GM18517 (cell line): Measurements from ENCODE around the gene ACOXL.

Source experiments
- ATAC-seq: cut with Tn5 transposase; IDR thresholded peaks from one replicate; pipeline ENCODE4 v1.9.1; 2021; ENCODE audit warnings: mild to moderate bottlenecking, moderate library complexity; ENCODE audit not compliant: unreplicated experiment

Gene ACOXL

DNA sequence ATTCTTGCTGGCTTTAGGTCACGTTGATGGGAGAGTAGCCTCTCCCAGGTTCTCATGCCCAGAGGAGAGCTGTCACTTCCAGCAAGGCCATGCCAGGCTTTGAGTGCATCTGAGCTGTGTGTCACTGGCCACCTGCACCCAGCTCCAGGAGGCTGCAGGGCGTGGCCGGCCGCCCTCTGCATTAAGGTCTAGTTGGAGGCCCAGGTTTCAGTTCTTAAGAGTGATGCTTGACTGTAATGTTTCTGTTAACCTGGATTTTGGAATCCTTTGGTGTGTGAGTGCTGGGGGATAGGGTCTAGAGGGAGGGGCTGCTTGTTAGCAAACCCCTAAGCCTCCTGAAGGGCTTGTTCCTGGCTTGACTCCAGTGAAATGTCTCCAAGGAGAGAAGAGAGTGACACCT lies 140.1 kb downstream of the ACOXL start:
- ATAC-seq, result no peak

DNA sequence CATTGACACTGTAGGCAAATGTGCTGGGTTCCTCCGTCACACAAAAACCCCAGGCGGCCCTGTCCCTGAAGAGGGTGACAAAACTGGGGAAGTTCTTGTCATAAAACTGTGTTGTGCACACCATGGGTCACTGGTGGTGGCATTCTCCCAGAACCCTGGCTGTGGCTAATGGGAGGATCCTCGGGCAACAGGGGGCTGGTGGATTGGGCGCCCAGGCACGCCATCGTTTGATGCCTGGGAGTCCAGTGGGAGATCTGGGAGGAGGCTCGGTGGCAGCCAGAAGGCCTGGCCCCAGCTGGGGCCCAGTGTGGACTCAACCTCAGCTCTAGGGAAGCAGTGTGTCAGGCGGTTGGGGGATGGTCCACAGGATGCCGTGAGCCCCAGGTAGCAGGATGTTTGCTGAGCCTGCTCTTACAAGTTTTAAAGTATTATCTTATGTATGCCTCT lies 140.7 kb downstream of the ACOXL start:
- no peak for ATAC-seq

DNA sequence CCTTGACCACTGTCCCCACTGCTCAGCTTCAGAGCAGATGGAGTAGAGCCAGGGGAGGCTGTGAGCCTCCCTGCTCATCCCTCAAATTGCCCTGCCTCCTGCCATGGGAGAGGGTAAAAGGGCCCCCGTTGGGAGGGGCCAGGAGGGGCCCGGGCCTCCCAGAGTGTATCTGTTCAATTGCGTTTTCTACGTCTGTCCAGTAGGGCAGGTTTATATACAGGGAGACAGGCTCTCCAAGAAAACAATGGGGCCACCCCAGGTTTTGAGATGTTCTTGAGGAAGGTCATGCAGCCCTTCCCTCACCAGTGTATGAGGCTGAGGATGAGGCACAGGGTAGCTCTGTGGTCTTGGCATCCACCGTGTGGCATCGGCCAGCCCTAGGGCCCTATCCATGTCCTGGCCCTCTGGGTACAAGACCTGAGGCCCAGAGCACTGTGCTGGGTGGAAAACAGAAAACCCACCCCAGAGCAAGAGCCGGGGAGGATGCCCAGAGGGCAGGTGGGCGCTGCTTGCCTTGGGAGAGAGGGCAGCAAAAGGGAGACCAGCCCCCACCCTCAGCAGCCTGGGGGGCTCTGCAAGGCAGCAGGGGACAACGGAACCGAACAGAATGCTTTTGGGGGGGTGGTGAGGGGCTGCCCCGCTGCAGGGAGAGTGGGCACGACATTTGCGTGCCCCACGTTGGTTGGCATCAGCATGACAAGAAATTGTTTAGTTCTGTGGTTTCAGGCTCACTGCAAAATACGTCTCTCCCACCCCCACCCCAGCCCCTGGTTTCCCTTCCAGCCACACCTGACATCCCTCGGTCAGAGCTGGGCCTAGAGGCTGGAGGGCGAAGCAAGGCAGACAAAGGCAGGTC lies 141.5 kb downstream of the ACOXL start:
- no peak for ATAC-seq

DNA sequence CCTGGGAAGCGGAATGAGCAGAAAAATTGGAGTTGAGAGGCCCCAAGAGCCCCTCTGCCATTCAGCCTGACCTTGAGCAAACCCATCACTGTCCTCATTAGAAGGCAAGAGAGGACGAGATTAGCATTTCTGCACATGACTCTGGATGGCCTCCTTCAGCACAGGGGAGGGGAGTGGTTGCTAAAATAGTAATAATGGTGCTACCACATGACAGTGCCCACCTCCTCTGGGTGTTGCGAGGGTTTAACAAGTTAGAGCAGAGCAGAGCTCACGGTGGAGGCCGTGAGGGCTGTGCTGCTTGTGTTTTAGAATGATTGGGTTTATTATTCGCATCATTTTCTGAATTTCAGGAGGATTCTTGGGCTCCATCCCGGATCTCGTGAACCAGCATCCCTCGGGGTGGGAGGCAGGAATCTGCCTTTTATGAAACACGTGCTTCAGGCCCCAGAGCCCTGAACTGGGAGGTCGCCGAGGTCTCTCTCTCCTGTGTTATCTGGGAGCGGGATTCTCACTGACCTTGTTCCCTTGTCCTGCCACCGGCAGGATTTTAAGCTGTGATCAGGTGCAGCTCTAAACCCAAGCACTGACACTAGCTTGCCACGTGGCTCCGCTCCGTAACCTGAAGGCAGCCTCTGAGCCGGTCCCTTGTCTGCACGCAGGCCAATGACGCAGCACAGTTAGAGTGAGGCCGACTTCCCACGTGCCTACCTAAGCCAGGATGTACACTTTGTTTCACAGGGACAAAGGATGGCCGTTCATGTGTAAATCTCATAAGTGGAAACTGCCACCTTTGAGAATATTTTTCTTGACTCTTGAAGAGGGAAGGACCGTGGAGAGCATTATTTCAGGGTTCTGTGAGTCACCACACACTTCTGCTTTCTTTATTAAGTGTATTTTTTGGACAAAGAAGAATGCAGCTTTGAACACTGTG lies 142.3 kb downstream of the ACOXL start:
- no peak for ATAC-seq

DNA sequence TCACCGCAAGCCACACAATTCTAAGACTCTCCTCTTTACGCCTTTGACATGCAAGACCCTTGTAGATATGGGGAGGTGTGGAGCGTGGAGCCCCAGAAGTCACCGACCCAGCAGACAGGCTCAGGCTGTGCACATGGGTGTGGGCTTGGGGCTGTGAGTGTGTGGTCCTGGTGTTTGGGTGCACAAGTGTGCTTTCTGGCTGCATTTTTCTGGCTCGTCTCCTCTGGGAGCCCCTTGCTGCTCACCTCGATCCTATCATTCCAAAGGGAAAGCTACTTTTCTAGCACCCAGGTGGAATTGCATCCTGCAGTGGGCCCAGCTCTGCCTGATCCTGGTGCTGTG lies 143.0 kb downstream of the ACOXL start:
- no peak for ATAC-seq

DNA sequence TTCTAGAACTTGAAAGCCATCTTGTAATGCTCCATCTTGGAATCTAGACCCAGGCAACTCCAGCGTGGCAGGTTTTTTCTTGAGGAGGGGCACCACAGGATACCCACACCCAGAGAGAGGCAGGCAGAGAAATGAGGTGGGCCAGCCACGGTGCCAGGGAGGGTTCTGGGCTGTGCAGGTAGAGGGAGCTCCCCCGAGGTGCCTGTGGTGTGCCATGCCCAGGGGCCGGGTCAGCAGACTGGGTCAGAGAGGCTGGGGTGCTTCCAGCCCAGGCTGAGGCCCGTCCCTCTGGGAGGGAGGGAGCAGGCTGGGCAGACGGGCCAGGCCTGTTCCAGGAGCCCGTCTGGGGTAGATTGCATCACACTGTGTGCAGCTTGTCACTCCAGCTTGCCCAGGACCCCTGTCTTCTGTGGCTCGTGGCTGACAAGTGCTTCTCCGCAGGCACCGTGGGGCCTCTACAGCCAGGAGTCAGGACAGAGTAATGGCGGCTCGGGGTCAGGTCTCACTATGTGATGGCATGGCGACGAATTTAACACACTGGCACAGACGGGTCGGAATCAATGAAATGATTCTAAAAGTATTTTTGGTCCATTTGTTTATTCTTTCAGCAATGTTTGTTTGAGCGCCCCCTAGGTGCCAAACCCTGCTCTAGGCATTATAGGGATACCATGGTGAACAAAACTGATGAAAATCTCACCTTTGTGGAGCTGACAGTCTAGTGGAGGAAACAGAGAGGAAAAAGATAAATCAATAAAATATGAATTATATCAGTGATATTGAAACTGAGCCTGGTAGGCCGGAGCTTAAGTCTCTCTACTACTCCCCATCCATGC lies 144.0 kb downstream of the ACOXL start:
- no peak for ATAC-seq

DNA sequence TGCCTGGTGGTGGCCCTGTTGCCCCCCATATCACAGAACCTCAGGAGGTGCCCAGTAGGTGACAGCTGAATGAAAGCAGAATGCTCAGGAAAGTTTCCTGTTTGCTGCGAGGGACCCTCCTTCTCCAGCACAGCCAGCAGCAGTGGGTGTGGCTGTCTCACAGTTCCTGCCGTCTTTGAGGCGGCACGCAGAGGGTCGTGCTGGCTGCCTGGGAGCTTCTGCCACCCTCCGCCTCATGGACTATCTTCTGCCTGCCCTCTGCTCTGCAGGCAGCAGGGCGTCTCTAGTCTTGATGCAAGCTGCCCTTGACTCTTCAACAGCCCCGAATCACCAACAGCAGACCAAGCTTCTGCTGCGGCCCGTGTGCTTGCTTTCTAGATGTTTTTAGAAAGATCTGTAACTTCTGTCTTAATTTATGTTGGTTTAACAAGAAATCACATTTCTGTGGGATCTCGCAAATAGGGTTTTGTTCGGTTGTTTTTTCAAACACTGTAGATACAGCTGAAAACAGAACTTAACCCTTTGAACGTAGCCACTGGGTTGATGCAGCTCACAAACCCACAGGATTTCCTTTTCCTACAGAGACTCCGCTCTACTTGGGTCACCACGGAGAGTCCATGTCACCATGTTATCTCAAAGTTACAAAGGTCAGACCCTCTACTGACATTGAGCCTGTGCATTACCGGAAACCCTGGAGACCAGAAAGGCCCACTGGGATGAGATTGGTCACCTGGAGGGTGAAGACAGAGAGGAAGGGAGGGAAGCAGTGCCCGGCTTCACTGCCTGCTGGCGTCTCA lies 144.9 kb downstream of the ACOXL start:
- ATAC-seq, result no peak

DNA sequence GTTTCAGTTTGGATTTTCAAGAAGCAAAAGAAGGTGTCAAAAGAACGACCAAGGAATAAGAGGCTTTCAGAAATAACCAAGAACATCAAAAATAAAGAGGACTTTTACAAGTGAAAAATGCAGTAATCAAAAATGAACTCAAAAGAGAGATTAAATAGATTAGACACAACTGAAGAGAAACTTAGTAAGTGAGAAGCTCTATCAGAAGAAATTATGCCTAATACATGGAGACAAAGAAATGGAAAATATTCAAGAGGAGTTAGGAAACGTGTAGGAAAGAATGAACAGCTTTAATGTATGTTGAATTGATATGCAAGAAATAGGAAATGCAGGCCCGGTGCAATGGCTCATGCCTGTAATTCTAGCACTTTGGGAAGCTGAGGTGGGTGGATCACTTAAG lies 145.8 kb downstream of the ACOXL start:
- no peak for ATAC-seq

DNA sequence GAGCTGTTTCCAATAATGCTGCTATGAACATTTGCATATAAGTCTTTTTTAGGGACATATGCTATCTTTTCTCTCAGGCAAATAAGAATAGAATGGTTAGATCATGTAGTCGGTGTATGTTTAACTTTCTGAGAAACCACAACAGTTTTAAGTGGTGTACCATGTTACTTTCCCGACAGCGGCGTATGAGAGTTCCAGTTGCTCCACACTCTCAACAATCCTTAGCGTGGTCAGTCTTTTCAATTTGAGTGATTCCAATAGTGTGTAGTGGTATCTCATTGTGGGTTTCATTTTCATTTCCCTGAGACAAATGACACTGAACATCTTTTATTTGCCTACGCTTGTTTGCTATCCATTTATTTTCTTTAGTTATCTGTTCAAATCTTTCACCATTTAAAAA lies 149.5 kb downstream of the ACOXL start:
- peak; percentile 79 for ATAC-seq

DNA sequence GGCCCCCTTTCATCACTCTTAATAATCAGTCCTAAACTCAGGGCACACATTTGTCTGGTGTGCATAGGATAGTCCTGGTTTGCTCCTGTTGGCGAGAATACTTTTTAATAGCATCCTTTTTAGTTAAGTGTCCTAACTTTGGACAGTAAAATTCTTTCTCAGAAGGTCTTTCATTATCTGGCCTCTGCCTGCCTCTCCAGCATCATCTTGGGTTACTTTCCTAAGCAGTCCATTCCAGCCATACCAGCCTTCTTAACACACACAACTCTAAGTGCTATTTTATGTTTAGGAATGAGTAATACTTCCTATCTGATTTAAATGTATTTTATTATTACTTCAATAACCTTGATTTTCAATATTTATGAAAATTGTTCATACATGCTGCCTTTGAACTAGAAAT lies 151.0 kb downstream of the ACOXL start:
- no peak for ATAC-seq

DNA sequence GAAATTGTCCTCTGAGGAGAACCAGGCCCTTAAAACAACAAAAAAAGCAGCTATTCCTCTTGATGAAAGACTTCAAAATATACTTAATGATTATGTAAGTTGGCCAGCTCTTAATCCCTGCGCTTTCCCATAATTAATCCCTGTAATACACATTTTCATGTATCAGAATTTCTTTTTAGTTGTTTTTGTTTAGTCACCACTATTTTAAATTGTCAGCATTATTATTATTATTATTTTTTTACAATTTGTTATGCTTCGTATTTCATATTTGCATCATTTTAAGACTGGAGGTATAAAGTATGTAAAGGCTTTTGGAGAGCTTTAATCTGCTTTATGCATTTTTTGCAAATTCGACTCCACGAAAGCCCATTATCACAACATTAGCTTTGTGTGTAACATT lies 152.9 kb downstream of the ACOXL start:
- no peak for ATAC-seq

DNA sequence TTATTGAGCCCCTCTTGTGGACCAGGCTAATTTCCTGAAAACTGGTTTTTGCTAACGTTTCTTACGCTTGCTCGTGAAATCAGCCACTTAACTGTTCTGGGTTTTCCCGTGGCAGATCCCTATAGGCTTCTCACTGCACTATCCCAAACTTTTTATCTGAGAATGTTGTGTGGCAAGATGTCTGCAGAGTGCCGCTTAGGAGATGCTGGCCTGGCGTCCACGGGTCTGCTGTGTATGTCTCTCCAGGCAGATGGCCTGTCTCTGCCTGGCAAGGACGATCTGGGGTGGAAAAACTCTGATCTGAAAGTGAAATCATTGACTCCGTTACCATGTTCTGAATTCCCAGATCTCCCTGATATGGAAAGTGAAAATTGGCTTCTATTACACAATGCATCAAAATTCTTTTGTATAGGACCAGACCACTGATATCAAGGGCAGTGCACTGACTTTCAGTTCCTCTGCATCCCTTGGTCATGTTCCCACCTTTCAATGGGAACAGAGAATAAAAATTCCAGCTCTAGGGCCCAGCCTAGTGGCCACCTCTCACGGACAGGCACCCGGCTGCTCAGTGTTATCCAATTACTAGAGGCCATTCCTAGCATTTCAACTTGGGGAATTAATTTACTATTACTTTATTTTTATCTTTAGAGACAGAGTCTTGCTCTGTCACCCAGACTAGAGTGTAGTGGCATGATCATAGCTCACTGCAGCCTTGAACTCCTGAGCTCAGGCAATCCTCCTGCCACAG lies 154.6 kb downstream of the ACOXL start:
- no peak for ATAC-seq

DNA sequence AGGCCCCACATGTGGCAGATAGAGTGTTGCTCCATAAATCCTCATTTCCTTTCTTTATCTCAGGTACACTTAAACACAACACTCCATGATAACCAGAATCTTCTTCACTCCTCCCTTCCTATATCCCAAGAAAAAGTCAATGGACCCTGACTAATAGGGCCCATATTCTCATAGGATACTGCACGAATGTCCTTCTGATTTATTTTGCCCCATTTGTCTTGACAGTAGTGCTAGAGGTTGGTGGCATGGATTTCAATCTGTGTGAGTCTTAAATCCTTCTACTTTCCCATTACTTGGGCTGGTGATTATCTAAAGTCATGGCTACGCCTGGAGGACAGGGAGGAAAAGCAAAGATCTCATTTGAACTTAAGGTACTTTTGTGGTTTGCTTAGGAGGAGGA lies 156.0 kb downstream of the ACOXL start:
- ATAC-seq, result no peak

DNA sequence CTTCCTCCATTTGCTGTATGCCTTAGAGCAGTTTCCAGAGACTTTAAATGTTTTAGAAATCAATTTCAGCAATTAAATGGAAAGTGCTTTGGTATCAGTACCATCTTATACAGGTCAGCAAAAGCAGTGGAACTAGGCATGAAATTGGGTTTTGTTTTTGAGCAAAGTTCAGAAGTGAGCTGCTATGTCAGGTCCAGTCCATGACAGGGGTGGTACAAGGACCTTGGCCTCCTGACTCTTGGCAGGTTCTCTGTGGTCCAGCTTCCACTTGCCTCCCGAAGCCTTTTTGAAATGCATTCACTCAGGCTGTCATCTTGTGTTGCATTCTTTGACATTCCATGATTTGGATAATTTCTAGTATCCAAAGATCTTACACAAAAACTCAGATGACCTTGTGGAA lies 159.3 kb downstream of the ACOXL start:
- ATAC-seq, result no peak

DNA sequence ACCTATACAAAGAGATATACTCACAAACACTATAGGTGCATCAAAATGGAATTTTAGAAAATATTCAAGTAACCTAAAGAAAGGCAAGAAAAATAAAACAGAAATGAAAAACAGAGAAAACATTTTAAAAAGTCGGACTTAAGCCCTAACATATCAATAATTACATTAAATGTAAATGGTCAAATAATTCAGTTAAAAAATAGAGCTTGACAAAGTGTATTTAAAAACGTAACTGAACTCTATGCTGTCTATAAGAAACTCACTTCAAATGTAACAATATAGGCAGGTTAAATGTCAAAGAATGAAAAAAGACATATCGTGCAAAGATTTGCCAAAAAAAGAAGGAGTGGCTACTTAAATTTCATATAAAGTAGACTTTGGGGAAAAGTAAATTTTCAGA lies 163.9 kb downstream of the ACOXL start:
- ATAC-seq, result no peak

DNA sequence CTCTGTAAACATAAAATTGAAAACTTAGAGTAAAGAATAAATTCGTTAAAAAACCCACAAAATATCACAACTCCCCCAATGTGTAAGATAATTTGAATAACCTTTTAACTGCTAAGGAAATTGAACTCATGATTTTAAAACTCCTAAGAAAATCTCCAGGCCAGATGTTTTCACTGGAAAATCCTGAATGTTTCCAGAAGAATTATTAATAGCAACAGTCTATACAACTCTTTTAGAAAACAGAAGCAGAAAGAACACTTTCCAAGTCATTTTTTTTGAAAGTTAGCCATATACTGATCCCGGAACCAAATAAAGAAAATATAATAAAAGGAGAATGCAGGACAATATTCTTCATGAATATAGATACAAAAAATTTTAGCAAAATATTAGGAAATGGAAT lies 165.6 kb downstream of the ACOXL start:
- no peak for ATAC-seq

DNA sequence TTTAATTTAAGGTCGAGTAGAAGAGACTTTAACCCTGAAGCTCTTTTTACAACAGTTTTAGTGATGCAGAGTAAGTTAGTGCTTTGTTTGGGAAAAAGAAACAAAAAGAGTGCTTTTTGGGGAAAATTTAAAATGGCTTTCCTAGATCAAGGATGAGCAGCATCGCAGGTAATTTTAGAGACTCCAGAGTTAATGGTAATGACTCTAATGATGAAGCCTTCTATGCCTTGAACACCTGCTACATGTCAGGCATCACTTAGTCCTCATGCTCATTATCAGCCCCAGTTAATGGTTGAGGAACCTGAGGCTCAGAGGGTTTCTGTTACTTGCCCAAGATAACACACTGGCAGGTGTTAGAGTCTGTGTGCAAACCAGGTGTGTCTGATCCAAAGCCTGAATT lies 167.8 kb downstream of the ACOXL start:
- no peak for ATAC-seq

DNA sequence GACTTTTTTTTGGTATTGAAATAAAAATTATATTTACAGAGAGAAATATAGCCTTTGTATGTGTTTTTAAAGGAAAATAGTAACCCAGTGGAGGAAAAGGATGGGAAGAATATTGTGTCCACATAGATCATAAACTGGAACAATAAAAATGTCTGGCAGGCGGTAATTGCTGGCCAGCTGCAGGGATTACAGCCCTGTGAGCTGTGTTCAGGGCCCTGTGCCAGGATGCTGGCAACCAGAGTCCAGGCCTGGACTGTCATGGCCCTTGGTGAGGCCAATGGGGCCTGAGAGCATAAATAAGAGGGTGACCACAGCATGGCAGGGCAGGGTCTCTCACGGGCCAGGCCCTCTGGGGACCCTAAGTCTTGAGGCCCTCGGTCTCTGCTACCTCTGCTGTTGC lies 171.2 kb downstream of the ACOXL start:
- ATAC-seq, result no peak

DNA sequence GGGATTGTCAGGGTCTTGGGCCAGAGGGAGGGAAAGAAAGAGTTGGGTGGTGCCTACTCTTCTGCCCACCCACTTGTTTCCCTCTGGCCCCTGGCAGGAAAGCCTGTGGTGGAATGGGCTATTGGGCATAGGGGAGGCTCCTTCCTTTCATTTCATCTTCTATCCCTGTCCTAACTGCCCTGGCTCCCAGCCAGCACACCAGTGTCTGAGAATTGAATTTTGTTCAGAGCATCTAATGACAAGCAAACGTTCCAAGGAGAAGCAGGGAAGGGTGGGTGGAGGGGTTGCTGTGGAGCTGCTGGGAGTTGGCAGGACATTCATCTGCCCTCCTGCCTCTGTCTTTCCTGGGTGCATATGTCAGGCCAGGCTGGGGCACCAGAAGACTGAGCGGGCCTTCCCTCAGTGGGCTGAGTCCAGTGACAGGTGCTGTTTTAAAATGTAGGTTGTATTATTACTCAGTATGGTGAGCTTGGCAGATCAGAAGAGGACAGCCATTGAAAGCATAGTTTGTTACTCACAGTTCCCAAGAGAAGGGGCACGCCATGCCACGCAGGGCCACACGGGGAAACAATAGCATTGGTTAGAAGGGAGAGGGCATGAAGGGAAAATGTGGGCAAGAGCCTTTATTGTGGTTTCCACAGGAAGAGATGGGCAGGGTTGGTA lies 171.9 kb downstream of the ACOXL start:
- no peak for ATAC-seq
